Limb (tissue), 2 donors: ENCODE results near the gene FAM156A.
"Not testable (repeated sequence)": the region's sequence is repeated elsewhere in the genome, so short reads cannot be mapped to it uniquely, and the experiment has no call there.

ENCODE experiments used
- DNase-seq, 2 donors: peaks; one replicate each; pipeline ENCODE4 v3.0.0-alpha.2; 2016; ENCODE audit errors: extremely low spot score in 2 of 2

Gene FAM156A

DNA sequence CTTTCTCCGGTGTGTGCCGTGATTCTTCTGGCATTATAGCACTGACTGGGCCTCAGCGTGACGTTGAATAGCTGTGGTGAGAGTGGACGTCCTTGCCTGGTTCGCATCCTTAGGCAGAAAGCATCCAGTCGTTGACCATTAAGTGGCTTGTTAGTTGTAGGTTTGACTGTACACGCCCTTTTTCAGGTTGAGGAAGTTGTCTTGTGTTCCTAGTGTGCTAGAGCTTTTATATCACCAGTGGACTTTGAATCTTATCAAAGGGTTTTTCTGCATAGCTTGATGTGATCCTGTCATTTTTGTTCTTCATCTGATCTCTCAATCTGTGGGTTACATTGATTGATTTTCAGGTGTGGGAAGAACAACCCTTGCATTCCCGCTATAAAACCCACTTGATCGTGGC, 52.8 kb downstream of the FAM156A start:
- not testable (repeated sequence) for DNase-seq
